Right cardiac atrium (tissue), 5 donors: Measurements from ENCODE around the gene FAM117B. TPM values are rescaled to one million over a fixed set of nuclear protein-coding genes. Genes with fewer than 3 reads are reported as not detected.

Experiments
- ATAC-seq, 2 donors: fragments of 200-7000 bp; cut with Tn5 transposase; one replicate each; pipeline versions ENCODE4 v1.8.0 to v1.9.1; 2020; ENCODE audit warnings: moderate library complexity in 2 of 2, mild to moderate bottlenecking in 1 of 2
- DNase-seq, 3 donors: peaks; one replicate each; pipeline ENCODE4 v3.0.0-alpha.2; 2020
- H3K27ac ChIP-seq: one replicate; pipeline ENCODE4 v1.5.1; 2013; ENCODE audit warnings: mild to moderate bottlenecking, low read length, control low read depth, moderate library complexity
- H3K27me3 ChIP-seq: one replicate; pipeline ENCODE4 v1.6.1; 2013; ENCODE audit not compliant: control insufficient read depth, insufficient read depth
- H3K4me1 ChIP-seq: one replicate; pipeline ENCODE4 v1.6.1; 2013; ENCODE audit warnings: low read length; ENCODE audit not compliant: control insufficient read depth, insufficient read depth
- H3K4me3 ChIP-seq: one replicate; pipeline ENCODE4 v1.5.1; 2013; ENCODE audit warnings: low read length, control low read depth
- H3K9me3 ChIP-seq: one replicate; pipeline ENCODE4 v1.6.1; 2013; ENCODE audit warnings: low read length; ENCODE audit not compliant: control insufficient read depth
- WGBS: extraction: QIAGEN DNeasy Blood & Tissue Kit; methylation state at CpG from one replicate; pipeline ENCODE4 v1.1.7; 2013; 5-methylcytosine and 5-hydroxymethylcytosine counted together
- intact Hi-C, 4 donors: fragments of 100-400 bp; cut with DNase I; formaldehyde crosslinking; loops; one replicate each; pipeline versions ENCODE4 v1.11.0 to v1.14.0; 2022 to 2023
- long read RNA-seq, 4 donors: library from polyadenylated mRNA; unstranded; transcript quantifications; one replicate each; pipeline ENCODE4 v2.0.0, GENCODE V29; 2020 to 2021
- polyA plus RNA-seq: library from polyadenylated mRNA; stranded (reverse); fragments of 200-250 nt; gene quantifications from one replicate; pipeline ENCODE4 v1.2.3, GENCODE V29; 2013
- total RNA-seq, 4 donors: library from RNA; stranded (reverse); fragmentation: NEBNext Ultra II Directional; extraction: Animal tissue kit (Norgen Biotek cat#: 25700); gene quantifications; one replicate each; pipeline ENCODE4 v1.2.1, GENCODE V29; 2021
- donor health status: healthy with polysubstance abuse.
- donor health status: DM: no; HTN: yes; CAD: no.
- donor health status: DM: no; HTN: no; CAD: no.
- donor health status: DM: no; HTN: yes; CAD: no; lungs with severe emphysema.
- donor health status: DM: yes; HTN: yes; CAD: no.

Gene FAM117B
- total RNA-seq, result 1 to 10 TPM; 1.6 to 4.5 (median 4.0) TPM
- 1.5 TPM for polyA plus RNA-seq
- long read RNA-seq, donor 1, full-length matches to known transcripts, result 3 of 3 reads
- long read RNA-seq, donor 1, partial matches to known transcripts, result 0 of 3 reads
- long read RNA-seq, donor 1, other reads (novel, unspliced or antisense), result 0 of 3 reads
- long read RNA-seq, donor 2, full-length matches to known transcripts, result 1 of 1 reads
- long read RNA-seq, donor 2, partial matches to known transcripts, result 0 of 1 reads
- long read RNA-seq, donor 2, other reads (novel, unspliced or antisense), result 0 of 1 reads
- long read RNA-seq, donor 3, partial matches to known transcripts, result 0 of 1 reads
- long read RNA-seq, donor 3, other reads (novel, unspliced or antisense), result 1 of 1 reads
- long read RNA-seq, donor 4, result 0 reads

- Histone ChIP-seq H3K27me3 (no peaks in the 10 kb centered on the region), H3K4me3 (peak within 1 kb of the TSS; percentile 88), H3K27ac (peak within 1 kb of the TSS; percentile 82), H3K4me1 (no peaks in the 10 kb centered on the region), H3K9me3 (no peaks in the 10 kb centered on the region)
- ATAC-seq, result peak; percentile 99
- WGBS, result under 1% methylated on average over 80 of the region's 80 CpGs
- intact Hi-C loops, result no loop called here
- DNase-seq, result peak; percentile 99 to 100 (median 99)
Observed at GRCh38 chr2:202634556-202635427, at the start of gene FAM117B. Gene FAM117B (plus strand): TSS chr2:202634969. CDS start chr2:202635188, 219 bp downstream.

GRCh38 chr2:202588647-202589581 lies 45.9 kb upstream of the FAM117B start:
- DNase-seq (peak; percentile 65 to 88 (median 72)), ATAC-seq (peak; percentile 89 to 90)
- H3K4me3 ChIP-seq, result peak overlapping the region; percentile 11
- H3K9me3 ChIP-seq, result no peaks in the 10 kb centered on the region
- intact Hi-C loops, result no loop called here
- no peaks in the 10 kb centered on the region for H3K4me1 ChIP-seq
- H3K27me3 ChIP-seq, result no peaks in the 10 kb centered on the region
- no peak overlapping the region for H3K27ac ChIP-seq
- 34% methylated on average over 17 of the region's 17 CpGs for WGBS

GRCh38 chr2:202589582-202589949 lies 45.2 kb upstream of the FAM117B start:
- intact Hi-C loops, result no loop called here

GRCh38 chr2:202592566-202592965 lies 42.2 kb upstream of the FAM117B start:
- no peaks in the 10 kb centered on the region for H3K4me1 ChIP-seq
- intact Hi-C loops, result no loop called here
- H3K4me3 ChIP-seq, result no peak overlapping the region
- no peaks in the 10 kb centered on the region for H3K27me3 ChIP-seq
- H3K27ac ChIP-seq, result no peak overlapping the region
- no peaks in the 10 kb centered on the region for H3K9me3 ChIP-seq
- WGBS, result 63% methylated on average over 2 of the region's 2 CpGs
- DNase-seq (no peak), ATAC-seq (no peak)

More at GRCh38 chr2:202589582-202589949, 45.2 kb upstream of the FAM117B start:
- Histone ChIP-seq H3K9me3 (no peaks in the 10 kb centered on the region), H3K4me3 (no peak overlapping the region), H3K27me3 (no peaks in the 10 kb centered on the region), H3K27ac (no peak overlapping the region), H3K4me1 (no peaks in the 10 kb centered on the region)
- ATAC-seq, result peak; percentile 12 to 23
- no peak for DNase-seq
- WGBS, result 92% methylated on average over 4 of the region's 4 CpGs

- WGBS, result 94% methylated on average over 2 of the region's 2 CpGs
- intact Hi-C loops, result no loop called here
- ATAC-seq (no peak), DNase-seq (no peak)
- H3K9me3 ChIP-seq, result no peaks in the 10 kb centered on the region
- no peaks in the 10 kb centered on the region for H3K4me1 ChIP-seq
- H3K27ac ChIP-seq, result no peak overlapping the region
- no peaks in the 10 kb centered on the region for H3K27me3 ChIP-seq
- no peak overlapping the region for H3K4me3 ChIP-seq
Observed at GRCh38 chr2:202599105-202599504, 35.7 kb upstream of the FAM117B start.

GRCh38 chr2:202599911-202600310 lies 34.9 kb upstream of the FAM117B start:
- no peak overlapping the region for H3K4me3 ChIP-seq
- ATAC-seq (no peak), DNase-seq (no peak)
- 67% methylated on average over 4 of the region's 4 CpGs for WGBS
- H3K27me3 ChIP-seq, result no peaks in the 10 kb centered on the region
- H3K4me1 ChIP-seq, result no peaks in the 10 kb centered on the region
- H3K27ac ChIP-seq, result no peak overlapping the region
- intact Hi-C loops, result no loop called here
- H3K9me3 ChIP-seq, result no peaks in the 10 kb centered on the region

- no peaks in the 10 kb centered on the region for H3K27me3 ChIP-seq
- 77% methylated on average over 4 of the region's 4 CpGs for WGBS
- H3K4me1 ChIP-seq, result no peaks in the 10 kb centered on the region
- H3K9me3 ChIP-seq, result no peaks in the 10 kb centered on the region
- no peak for ATAC-seq
- no peak overlapping the region for H3K27ac ChIP-seq
- H3K4me3 ChIP-seq, result no peak overlapping the region
- no peak for DNase-seq
- intact Hi-C loops, result no loop called here
Observed at GRCh38 chr2:202604699-202605098, 30.1 kb upstream of the FAM117B start.

GRCh38 chr2:202605174-202605573 lies 29.6 kb upstream of the FAM117B start:
- Histone ChIP-seq H3K4me1 (no peaks in the 10 kb centered on the region), H3K27ac (no peak overlapping the region), H3K27me3 (no peaks in the 10 kb centered on the region), H3K9me3 (no peaks in the 10 kb centered on the region), H3K4me3 (no peak overlapping the region)
- DNase-seq (no peak), ATAC-seq (no peak)
- intact Hi-C loops, result no loop called here
- WGBS, result 88% methylated on average over 1 of the region's 1 CpG

- peak in 1 of 2 donors; percentile 61 for ATAC-seq
- Histone ChIP-seq H3K9me3 (no peaks in the 10 kb centered on the region), H3K27me3 (no peaks in the 10 kb centered on the region), H3K4me1 (no peaks in the 10 kb centered on the region), H3K27ac (no peak overlapping the region), H3K4me3 (no peak overlapping the region)
- WGBS, result 88% methylated on average over 2 of the region's 2 CpGs
- intact Hi-C loops, result no loop called here
- no peak for DNase-seq
Observed at GRCh38 chr2:202608142-202608852, 26.5 kb upstream of the FAM117B start.
